ENCODE data around the gene CAV2. TPM values are rescaled to one million over a fixed set of nuclear protein-coding genes. Genes with fewer than 3 reads are reported as not detected.

CAV2 gene
- total and polyA plus RNA-seq, 9 of the 15 experiments (the other 6 are each of a cell fraction or from before 2014, with no cell fraction given) = 16.1 to 137 (median 38.3) TPM

- BruUV-seq (replicated peaks) = no TSS peak
- DNase-seq (ENCODE audit: extremely low read depth in 1 of 4, low spot score in 3 of 4) (no peak), ATAC-seq (no peak), FAIRE-seq (no peak)
- peak overlapping the region; percentile 8; the same call in 1 of the 2 replicates for H2AFZ ChIP-seq (ENCODE audit: low read depth, low read length)
- WGBS (ENCODE audit: insufficient coverage, low coverage, missing lambda C conversion rate) = 61% methylated on average over 6 of the region's 6 CpGs
- TF ChIP-seq NFE2 (IDR thresholded peaks at IDR 0.05; ENCODE audit: low read depth) = 0 out of 2 replicates have a peak, but pooled peaks have one; percentile 30
- 0 out of 2 replicates have a peak, but pooled peaks have one; percentile 6 for TF ChIP-seq HMBOX1 (IDR thresholded peaks at IDR 0.05)
- TF ChIP-seq E2F5 (CRISPR knock-in tag; IDR thresholded peaks at IDR 0.05) = no peak
- TF ChIP-seq ARHGAP35 (IDR thresholded peaks at IDR 0.05; ENCODE audit: partially characterized antibody) = no peak
- H3K9me1 ChIP-seq (ENCODE audit: control insufficient read depth, insufficient read depth, low read length) = no peaks in the 10 kb centered on the region
- intact Hi-C loops (cut with micrococcal nuclease) = no loop called here
- H3K9me3 ChIP-seq (replicated peaks; ENCODE audit: control insufficient read depth, insufficient read depth, low read depth, low read length) = no peaks in the 10 kb centered on the region
- H3K27ac ChIP-seq (ENCODE audit: extremely low read depth, low read depth, low read length) = no peak overlapping the region
- no peaks in the 10 kb centered on the region for H3K36me3 ChIP-seq (ENCODE audit: control insufficient read depth, insufficient read depth, low read length)
- H3K4me3 ChIP-seq = no peak overlapping the region
- H3K9ac ChIP-seq (ENCODE audit: insufficient read depth in 1 of 2, low read depth in 2 of 2, low read length in 2 of 2) = no peak overlapping the region
- POLR2A ChIA-PET = interaction anchor here (0.7 to 2.8 kb wide), 4 partner anchors 11 to 255 kb away, joined by 3 to 11 read pairs (median 4); no protein-coding TSS in a partner anchor
- CTCF ChIA-PET (ENCODE audit: low intra/inter-chr PET ratio) = no interaction called here
- peaks cover 14 to 18% of the 10 kb centered on the region in 2 experiments for H3K4me1 ChIP-seq (replicated peaks in 1 of 2; ENCODE audit: control insufficient read depth in 2 of 2, insufficient read depth in 2 of 2, low read length in 2 of 2)
- H3K27me3 ChIP-seq (ENCODE audit: control insufficient read depth in 2 of 2, insufficient read depth in 2 of 2, low read length in 2 of 2) = peaks cover 0 to 3% of the 10 kb centered on the region in 2 experiments; a peak in 1 of 5 replicates
- H3K79me2 ChIP-seq (ENCODE audit: control insufficient read depth, insufficient read depth, low read length) = no peaks in the 10 kb centered on the region
- in situ Hi-C loops (cut with MboI) = no loop called here
- no peaks in the 10 kb centered on the region for H4K20me1 ChIP-seq (replicated peaks; ENCODE audit: control insufficient read depth, insufficient read depth, low read length)
- no peak overlapping the region for H3K4me2 ChIP-seq (ENCODE audit: insufficient read depth, low read length)
Measured at GRCh38 chr7:116521046-116521664, 21.6 kb downstream of the CAV2 start.

Data from K562 (cell line).